HG03045 (cell line): Measurements from ENCODE around the gene LGALS3BP.
"Not testable (repeated sequence)": the region's sequence is repeated elsewhere in the genome, so short reads cannot be mapped to it uniquely, and the experiment has no call there.

Experiments
- ATAC-seq: cut with Tn5 transposase; IDR thresholded peaks from one replicate; pipeline ENCODE4 v1.9.1; 2021; ENCODE audit warnings: mild to moderate bottlenecking, moderate library complexity; ENCODE audit not compliant: unreplicated experiment

The LGALS3BP gene

DNA sequence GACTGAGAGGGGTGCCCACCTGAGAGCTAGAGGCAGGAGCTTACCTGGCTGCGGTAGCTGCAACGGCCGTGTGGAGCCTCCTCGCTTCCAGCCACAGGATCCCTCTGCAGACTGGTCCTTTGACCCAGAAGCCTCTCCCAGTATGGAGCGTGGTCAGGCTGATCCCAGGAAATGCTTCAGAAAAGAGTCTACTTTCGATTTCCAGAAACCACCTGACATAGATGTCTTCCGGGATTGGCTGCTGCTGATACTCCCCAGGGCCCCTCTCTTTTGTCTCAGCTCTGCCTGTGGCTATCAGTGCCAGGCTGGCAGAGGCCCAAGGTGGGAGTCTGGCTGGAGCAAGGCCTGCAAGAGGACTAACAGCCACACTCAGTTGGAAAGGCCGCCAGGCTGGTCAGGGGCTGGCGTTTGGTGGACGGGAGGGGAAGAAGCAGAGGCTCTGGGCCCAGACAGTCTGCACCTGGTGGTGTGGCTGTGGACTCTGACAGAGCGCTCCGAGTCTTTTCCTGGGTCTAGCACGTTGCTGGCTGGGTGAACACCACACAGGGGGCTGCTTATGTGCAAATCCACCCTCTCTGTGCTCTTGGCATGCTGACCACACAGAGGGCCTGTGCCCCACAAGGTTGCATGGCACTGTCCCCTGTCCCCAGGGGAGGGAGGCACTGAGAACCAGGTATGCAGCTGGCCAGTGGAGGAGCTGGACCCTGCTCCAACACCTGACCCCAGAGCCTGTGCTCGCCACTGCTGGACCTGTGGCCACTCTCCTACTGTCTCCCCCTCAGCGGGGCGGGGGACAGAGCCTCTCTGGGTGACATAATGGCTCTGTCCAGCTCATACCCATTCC is at the start of gene LGALS3BP:
Gene LGALS3BP, minus strand, starts transcription at position 144 of the 844 bp plus-strand sequence. CDS start 2,732 bp downstream, outside the sequence.
- no peak for ATAC-seq

GRCh38 chr17:79028496-79029326 is 49.0 kb upstream of the LGALS3BP start:
- no peak for ATAC-seq

GRCh38 chr17:79027925-79028491 is 48.3 kb upstream of the LGALS3BP start:
- no peak for ATAC-seq

DNA sequence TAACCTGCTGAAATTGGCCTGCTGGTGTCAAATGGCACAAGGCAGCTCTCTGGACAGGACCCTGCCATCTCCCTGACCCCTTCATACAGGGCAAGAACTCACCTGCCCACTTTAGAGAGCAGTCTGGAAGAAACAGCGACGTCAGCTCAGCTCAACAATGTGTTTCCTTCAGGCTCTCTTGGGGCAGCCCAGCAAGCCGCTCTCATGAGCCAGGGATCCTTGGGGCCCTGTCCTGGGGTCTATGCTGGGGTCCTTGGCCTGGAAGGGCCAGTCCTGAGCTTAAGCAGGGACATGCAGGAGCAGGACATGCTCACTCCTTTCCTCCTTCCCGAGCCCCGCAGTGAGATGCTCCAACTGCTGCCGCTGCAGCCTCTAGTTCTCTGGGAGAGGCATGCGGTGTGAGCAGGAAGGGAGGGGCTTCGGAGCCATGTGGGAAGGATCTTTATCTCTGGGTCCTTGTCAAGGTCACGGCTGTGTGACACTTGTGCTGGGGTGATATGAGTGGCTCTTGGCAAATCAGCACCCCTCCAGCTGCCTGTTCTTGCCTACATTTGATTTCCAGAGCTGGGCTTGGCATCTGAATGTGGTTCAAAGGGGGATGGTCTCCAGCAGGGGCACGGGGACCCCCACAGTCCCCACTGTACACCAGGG is 47.7 kb upstream of the LGALS3BP start:
- ATAC-seq = no peak

GRCh38 chr17:79026376-79027273 is 46.9 kb upstream of the LGALS3BP start:
- no peak for ATAC-seq

GRCh38 chr17:79024901-79025737 is 45.4 kb upstream of the LGALS3BP start:
- ATAC-seq = no peak

- no peak for ATAC-seq
Measured at GRCh38 chr17:79023886-79024771, 44.4 kb upstream of the LGALS3BP start, which contains the start of gene C1QTNF1. C1QTNF1 (plus strand) TSS chr17:79024169; CDS start chr17:79043969, 19,800 bp downstream.

- no peak for ATAC-seq
Measured at GRCh38 chr17:79023180-79023705, 43.5 kb upstream of the LGALS3BP start.

DNA sequence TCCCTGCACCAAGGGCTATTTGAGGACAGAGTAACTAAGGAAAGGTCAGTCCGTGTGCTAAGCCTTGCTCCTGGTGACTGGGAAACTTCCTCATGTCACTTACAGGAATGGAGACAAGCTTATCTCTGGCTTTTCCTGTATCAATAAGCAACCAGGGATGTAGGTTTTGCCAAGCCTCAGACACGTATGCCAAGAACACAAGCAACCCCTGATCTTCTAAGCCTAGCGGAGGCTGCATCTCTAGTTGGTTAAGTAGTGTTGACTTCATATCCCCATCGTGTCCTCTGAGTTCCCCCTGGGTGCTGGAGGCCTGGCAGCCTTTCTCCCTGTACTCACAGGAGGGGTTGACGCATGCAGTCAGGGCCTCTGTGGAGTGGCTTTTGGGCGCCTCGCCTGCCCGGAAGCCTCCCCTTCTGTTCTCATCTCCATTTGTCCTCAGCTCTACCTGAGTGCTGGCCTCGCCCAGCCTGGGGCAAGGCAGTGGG is 42.8 kb upstream of the LGALS3BP start:
- no peak for ATAC-seq

DNA sequence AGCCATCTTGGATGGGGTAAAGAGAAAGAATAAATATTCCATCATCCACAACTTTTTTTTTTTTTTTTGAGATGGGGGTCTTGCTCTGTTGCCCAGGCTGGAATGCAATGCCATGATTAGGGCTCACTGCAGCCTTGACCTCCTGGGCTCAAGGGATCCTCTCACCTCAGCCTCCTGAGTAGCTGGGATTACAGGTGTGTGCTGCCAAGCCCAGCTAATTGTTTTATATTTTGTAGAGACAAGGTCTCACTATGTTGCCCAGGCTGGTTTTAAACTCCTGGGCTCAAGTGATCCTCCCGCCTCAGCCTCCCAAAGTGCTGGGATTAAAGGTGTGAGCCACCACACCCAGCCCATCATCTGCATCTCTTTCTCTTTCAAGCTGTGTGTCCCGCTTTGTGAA is 42.2 kb upstream of the LGALS3BP start:
- not testable (repeated sequence) for ATAC-seq

- ATAC-seq = no peak
Measured at GRCh38 chr17:79020631-79021301, 41.0 kb upstream of the LGALS3BP start.

GRCh38 chr17:79019632-79020584 is 40.2 kb upstream of the LGALS3BP start:
- ATAC-seq = no peak

GRCh38 chr17:79019261-79019631 is 39.5 kb upstream of the LGALS3BP start:
- ATAC-seq = no peak

DNA sequence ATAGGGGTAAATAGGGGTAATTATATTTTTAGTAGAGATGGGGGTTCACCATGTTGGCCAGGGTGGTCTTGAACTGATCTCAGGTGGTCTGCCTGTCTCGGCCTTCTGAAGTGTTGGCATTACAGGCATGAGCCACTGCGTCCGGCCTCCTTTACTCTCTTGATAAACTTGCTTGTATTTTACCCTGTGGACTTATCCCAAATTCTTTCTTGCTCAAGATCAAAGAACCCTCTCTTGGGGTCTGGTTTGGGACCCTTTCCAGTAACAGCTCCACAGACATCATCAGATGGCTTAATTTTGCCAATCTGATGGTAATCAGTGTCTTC is 38.6 kb upstream of the LGALS3BP start:
- ATAC-seq = no peak

DNA sequence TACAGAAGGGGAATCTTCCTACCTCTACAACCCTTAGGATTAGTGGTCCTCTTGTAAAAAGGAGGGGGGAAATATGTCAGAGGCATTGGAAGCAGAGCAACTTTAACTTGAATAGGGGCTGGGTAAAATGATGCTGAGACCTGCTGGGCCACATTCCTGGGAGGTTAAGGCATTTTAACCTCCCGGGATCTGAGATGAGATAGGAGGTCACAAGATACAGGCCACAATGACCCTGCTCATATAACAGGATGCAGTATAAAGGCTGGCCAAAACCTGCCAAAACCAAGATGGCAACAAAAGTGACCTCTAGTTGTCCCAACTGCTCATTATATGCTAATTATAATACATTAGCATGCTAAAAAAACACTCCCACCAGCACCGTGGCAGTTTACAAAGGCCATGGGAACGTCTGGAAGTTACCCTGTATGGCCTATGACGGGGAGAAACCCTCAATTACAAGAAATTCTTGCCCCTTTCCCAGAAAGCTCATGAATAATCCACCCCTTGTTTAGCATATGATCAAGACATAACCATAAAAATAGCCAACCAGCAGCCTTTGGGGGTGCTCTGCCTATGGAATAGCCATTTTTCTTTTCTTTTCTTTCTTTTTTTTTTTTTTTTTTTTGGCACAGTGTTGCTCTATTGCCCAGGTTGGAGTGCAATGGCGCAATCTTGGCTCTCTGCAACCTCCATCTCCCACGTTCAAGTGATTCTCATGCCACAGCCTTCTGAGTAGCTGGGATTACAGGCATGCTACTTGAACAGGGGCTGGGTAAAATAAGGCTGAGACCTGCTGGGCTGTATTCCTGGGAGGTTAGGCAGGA is 38.0 kb upstream of the LGALS3BP start:
- ATAC-seq = no peak
